A673 (cell line): ENCODE data around the gene FAM124B.

Experiments used
- CTCF ChIP-seq: fragments of 300-800, 200-600 bp; sonication (generic); conservative IDR thresholded peaks from 2 replicates; pipeline ENCODE4 v1.5.1; 2017; ENCODE audit warnings: low read depth, mild to moderate bottlenecking, antibody characterized with exemption, low read length, moderate library complexity, mixed read lengths
- EZH2 ChIP-seq: fragments of 200-600 bp; sonication (generic); IDR thresholded peaks from 2 replicates; pipeline ENCODE4 v1.6.1; 2017; ENCODE audit warnings: borderline replicate concordance, low read depth, mild to moderate bottlenecking, mixed read lengths, antibody characterized with exemption, low read length; ENCODE audit not compliant: poor library complexity, severe bottlenecking

- TF ChIP-seq CTCF: no peak
- TF ChIP-seq EZH2: no peak
Observed at GRCh38 chr2:224386876-224387275, 15.0 kb downstream of the FAM124B start.
